ENCODE data around the gene ZNF687.
A peak's percentile ranks its signal among the peaks of the same experiment; 100 is the strongest.
"Not testable (repeated sequence)": the region's sequence is repeated elsewhere in the genome, so short reads cannot be mapped to it uniquely, and the experiment has no call there.

Gene ZNF687

GRCh38 chr1:151275341-151275740, 6.8 kb upstream of the ZNF687 start:
- DNase-seq = not testable (repeated sequence)

DNA sequence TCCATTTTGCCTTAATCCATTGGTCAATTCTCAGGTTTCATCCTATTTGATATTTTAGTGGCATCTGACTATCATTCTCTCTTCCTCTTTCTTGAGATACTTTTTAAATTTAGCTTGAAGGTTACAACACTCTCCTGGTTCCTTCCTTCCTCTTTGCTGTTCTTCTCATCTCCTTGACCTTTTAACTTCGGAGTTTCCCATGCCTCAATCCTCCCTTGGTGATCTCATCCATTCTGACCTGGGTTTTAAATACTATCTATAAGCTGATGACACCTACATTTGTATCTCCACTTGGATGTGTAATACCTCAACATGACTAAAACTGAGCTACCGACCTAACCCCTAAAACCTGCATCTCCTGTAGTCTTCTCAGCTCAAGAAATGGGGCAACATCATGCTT, 4.8 kb upstream of the ZNF687 start:
- DNase-seq = no peak

DNA sequence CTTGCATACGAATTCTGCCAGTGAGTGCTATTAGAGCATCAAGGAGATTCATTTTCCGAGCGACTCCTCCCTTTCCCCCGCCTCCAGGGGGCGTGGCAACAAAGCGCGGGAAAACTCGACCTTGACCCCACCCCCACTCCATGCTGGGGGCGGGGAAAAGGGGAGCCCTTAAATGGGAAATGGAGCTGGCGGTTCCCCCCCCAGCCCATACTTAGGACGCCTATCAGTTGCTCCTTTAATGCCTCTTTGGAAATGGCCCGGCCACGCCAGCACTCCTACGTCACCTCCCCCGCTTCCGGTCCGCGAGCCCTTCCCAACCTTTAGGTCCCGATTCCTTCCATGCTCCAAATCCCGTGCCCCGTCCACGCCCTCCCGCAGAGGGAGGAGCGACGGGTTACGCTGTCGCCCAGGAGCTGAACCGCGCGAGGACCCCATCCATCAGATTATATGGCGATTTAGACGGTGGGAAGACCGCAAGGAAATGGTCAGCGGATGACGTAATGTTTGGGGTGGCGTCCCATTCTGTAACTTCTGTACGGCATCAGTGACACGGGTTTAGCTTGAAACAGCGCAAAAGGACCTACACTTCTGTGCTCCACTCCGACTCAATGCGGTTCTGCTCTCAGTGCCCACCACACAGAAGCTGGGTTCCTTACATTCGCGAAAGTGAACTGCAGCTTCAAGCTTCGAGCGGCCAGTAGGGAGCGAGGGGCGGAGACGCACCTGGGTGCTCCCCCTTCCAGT, 702 bp upstream of the ZNF687 start:
- peak; percentile 64 to 98 (median 92) for DNase-seq

DNA sequence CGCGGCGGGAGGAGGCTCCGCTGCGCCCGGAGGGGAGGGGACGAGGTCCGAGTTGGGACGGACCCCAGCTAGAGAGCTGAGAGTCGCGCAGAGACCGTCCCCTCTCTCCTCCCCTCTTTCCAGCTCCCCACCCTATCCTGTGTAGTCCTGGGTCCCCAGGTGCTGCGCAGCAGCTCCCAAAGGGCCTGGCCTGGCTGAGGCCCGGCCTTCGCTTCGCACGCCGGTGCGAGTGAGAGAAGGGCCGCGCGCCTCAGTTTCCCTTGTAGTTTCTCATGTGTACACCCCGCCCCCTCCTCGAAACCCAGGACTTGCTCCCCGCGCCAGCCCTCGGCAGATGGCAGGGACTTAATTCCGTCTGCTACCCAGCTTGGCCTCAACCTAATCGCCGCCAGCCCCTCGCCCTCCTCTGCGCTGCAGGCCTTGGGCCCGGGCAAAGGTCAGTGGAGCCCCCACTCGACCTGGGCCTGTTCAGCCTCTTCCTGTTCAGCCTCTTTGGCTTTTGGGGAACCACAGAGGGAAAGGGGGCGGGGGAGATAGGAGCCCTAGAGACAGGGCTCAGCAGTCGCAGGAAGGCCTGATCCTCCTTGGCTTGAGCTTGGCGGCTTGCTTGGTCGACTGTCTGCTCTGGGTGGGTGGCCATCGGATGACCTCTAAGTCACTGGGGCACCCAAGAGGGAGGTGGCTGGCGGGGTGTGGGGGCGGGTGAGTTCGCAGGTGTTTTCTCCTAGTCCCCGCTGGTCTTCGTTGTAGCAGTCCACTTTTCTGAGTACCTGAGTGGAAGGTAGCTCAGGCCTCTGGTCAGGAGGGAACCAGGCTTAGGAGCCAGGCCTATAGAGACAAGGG, 1.0 kb downstream of the ZNF687 start:
- DNase-seq = peak in 13 of 58 donors; percentile 8 to 55 (median 30)

GRCh38 chr1:151284013-151284577, 2.0 kb downstream of the ZNF687 start:
- DNase-seq = no peak

DNA sequence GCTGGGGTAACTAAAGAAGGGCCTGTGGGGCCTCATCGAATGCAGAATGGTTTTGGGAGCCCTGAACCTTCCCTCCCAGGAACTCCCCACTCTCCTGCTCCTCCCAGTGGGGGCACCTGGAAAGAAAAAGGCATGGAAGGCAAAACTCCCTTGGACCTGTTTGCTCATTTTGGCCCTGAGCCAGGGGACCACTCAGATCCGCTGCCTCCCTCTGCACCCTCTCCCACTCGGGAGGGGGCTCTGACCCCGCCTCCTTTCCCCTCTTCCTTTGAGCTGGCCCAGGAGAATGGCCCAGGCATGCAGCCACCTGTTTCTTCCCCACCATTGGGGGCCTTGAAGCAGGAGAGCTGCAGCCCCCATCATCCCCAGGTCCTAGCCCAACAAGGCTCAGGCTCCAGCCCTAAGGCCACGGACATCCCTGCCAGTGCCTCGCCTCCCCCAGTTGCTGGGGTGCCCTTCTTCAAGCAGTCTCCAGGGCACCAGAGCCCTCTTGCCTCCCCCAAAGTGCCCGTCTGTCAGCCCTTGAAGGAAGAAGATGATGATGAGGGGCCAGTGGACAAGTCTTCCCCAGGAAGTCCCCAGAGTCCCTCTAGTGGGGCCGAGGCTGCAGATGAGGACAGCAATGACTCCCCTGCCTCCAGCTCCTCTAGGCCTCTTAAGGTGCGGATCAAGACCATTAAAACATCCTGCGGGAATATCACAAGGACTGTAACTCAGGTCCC, 4.7 kb downstream of the ZNF687 start:
- DNase-seq = no peak

GRCh38 chr1:151287341-151287699, 5.2 kb downstream of the ZNF687 start:
- DNase-seq = no peak

GRCh38 chr1:151287767-151288500, 5.8 kb downstream of the ZNF687 start:
- no peak for DNase-seq

DNA sequence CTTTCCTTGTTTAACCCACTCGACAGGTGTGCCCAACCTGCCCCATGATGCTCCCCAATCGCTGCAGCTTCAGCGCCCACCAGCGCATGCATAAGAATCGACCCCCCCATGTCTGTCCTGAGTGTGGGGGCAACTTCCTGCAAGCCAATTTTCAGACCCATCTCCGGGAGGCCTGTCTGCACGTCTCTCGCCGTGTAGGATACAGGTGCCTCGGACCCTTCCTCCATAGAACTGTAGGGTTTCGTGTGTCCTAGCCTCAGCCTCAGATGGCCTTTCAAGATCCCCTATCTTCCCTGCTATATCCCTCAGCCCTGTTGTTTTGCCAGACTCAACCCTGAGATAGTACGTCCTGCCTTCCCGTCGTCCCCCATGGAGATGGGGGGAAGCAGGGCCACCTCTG, 6.4 kb downstream of the ZNF687 start:
- no peak for DNase-seq

DNA sequence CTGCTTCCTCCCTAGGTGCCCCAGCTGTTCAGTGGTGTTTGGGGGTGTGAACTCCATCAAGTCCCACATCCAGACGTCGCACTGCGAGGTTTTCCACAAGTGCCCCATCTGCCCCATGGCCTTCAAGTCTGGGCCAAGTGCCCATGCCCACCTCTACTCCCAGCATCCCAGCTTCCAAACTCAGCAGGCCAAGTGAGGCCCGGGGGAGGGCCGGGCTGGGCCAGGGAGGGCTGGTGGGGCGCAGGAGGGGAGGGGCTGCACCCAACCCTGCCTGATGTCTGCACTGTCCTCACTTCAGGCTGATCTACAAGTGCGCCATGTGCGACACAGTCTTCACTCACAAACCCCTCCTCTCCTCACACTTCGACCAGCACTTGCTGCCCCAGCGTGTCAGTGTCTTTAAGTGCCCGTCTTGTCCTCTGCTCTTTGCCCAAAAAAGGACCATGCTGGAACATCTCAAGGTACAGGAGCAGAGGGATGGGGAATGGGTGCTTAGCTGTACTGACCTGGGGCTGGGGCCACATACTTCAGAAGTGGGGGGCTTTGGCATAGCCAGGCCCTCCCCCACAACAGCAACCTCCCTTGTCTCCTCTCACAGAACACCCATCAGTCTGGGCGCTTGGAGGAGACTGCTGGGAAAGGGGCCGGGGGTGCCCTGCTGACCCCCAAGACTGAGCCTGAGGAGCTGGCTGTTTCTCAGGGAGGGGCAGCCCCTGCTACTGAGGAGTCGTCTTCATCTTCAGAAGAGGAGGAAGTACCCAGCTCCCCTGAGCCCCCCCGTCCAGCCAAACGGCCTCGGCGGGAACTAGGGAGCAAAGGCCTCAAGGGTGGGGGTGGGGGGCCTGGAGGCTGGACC, 7.2 kb downstream of the ZNF687 start:
- DNase-seq = no peak

GRCh38 chr1:151289991-151290708, 8.1 kb downstream of the ZNF687 start:
- no peak for DNase-seq

DNA sequence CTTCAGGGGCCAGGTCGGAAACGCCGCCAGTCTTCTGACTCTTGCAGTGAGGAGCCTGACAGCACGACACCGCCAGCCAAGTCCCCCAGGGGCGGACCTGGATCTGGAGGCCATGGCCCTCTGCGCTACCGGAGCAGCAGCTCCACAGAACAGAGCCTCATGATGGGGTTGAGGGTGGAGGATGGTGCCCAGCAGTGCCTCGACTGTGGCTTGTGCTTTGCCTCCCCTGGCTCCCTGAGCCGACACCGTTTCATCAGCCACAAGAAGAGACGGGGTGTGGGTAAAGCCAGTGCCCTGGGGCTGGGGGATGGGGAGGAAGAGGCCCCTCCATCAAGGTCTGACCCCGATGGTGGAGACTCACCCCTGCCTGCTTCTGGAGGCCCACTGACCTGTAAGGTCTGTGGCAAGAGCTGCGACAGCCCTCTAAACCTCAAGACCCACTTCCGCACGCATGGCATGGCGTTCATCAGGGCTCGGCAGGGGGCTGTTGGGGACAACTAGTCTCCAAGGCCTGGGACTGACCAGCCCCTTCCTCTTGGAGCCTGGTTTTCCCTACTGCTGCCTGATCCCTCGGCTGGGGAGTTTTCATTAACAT, 8.7 kb downstream of the ZNF687 start:
- DNase-seq = no peak

GRCh38 chr1:151292207-151293030, 10.3 kb downstream of the ZNF687 start:
- DNase-seq = peak in 2 of 58 donors; percentile 10 to 11

- DNase-seq = no peak
These were observed 11.0 kb downstream of the ZNF687 start for GRCh38 chr1:151293093-151293492.

GRCh38 chr1:151294742-151295462, 12.8 kb downstream of the ZNF687 start:
- peak in 37 of 58 donors; percentile 7 to 87 (median 39) for DNase-seq

- DNase-seq = no peak
These were observed 27.8 kb downstream of the ZNF687 start for GRCh38 chr1:151309811-151310323.

GRCh38 chr1:151311011-151311410, 28.9 kb downstream of the ZNF687 start:
- DNase-seq = no peak
